Body of pancreas (tissue), 4 donors: ENCODE results near the gene HMCN1.

Experiments
- POLR2A ChIP-seq, 3 donors: fragments of 450-650 bp; IDR thresholded peaks; one replicate each; pipeline ENCODE4 v1.6.1; 2016; ENCODE audit warnings: antibody characterized with exemption in 3 of 3, mild to moderate bottlenecking in 2 of 3
- TF ChIP-seq, protein P1 (sequence below), 7 experiments: fragments of 450-650 bp in 4 of 7; fragments of 200-600 bp in 3 of 7; sonication (generic) in 3 of 7; IDR thresholded peaks; one replicate each; pipeline ENCODE4 v1.5.1; 2016 to 2019; ENCODE audit warnings: antibody characterized with exemption in 7 of 7

DNA sequence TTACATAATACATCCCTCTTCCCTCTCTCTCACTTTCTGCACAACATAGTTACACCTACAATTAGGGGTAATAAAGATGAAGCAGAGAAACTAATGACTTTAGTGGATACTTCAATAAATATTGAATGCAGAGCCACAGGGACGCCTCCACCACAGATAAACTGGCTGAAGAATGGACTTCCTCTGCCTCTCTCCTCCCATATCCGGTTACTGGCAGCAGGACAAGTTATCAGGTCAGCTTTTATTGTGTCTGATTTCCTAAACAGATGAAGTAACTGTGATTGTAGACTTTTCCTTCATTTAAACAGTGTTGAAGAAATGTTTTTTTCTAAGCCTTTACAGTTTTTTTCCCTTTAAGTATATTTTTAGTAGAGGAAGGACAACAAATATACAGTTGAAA, 359.2 kb downstream of the HMCN1 start:
- TF ChIP-seq, protein P1, sequence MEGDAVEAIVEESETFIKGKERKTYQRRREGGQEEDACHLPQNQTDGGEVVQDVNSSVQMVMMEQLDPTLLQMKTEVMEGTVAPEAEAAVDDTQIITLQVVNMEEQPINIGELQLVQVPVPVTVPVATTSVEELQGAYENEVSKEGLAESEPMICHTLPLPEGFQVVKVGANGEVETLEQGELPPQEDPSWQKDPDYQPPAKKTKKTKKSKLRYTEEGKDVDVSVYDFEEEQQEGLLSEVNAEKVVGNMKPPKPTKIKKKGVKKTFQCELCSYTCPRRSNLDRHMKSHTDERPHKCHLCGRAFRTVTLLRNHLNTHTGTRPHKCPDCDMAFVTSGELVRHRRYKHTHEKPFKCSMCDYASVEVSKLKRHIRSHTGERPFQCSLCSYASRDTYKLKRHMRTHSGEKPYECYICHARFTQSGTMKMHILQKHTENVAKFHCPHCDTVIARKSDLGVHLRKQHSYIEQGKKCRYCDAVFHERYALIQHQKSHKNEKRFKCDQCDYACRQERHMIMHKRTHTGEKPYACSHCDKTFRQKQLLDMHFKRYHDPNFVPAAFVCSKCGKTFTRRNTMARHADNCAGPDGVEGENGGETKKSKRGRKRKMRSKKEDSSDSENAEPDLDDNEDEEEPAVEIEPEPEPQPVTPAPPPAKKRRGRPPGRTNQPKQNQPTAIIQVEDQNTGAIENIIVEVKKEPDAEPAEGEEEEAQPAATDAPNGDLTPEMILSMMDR (IDR thresholded peaks at IDR 0.05) = no peak
- no peak for TF ChIP-seq POLR2A (IDR thresholded peaks at IDR 0.05)
